Activated naive CD8-positive, alpha-beta T cell treated with anti-CD3 and anti-CD28 coated beads, Interleukin-2, amount 50 U/mL, for 24 hours (primary cell): Measurements from ENCODE around the gene SPTBN1.
A peak's percentile ranks its signal among the peaks of the same experiment; 100 is the strongest.

ENCODE experiments used
- ATAC-seq: fragments of 150-1000 bp; cut with Tn5 transposase; one replicate; pipeline ENCODE4 v1.10.0; 2021
- DNase-seq: peaks from one replicate; pipeline ENCODE4 v3.0.0; 2021
- H3K27ac Mint-ChIP-seq: one replicate; pipeline ENCODE4 v1.8.0; 2021; ENCODE audit warnings: mild to moderate bottlenecking, mixed read lengths
- H3K27me3 Mint-ChIP-seq: one replicate; pipeline ENCODE4 v1.8.0; 2021; ENCODE audit warnings: mixed read lengths
- H3K36me3 Mint-ChIP-seq: one replicate; pipeline ENCODE4 v1.8.0; 2021; ENCODE audit warnings: low read depth, mixed read lengths
- H3K4me1 Mint-ChIP-seq: one replicate; pipeline ENCODE4 v1.8.0; 2021; ENCODE audit warnings: mixed read lengths
- H3K4me3 Mint-ChIP-seq: one replicate; pipeline ENCODE4 v1.8.0; 2021; ENCODE audit warnings: mild to moderate bottlenecking, moderate library complexity, mixed read lengths
- H3K9me3 Mint-ChIP-seq: one replicate; pipeline ENCODE4 v1.8.0; 2021; ENCODE audit warnings: mixed read lengths

The SPTBN1 gene

DNA sequence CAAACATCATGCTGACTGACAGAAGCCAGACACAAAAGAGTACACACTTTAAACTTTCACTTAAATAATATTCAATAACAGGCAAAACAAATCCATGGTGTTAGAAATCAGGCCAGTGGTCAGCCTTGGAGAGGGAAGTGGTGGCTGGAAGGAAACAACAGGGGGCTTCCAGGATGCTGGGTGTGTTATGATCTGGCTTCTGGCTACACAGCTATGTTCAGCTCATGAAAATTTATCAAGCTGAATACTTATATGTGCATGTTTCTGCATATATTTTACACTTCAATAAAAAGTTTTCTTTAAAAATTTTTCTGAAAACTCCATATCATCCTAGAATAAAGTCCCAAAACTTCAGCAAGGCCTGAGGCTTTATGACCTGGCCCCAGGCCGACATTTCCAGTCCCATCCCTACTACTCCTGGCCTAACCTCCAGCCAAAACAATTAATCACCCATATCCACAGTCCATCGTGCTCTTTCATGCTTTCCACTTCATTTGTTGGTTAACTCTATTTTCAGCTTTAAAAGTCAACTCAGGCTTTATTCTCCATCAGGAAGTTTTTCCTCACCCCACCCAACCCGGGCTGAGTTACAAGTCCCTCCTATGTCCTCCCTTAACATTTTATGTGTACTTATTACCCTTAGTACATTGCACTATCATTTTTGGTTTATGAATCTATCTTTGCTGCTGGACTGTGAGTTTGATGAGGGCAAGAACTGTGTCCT lies 27.9 kb upstream of the SPTBN1 start:
- DNase-seq = no peak
- no peak overlapping the region for H3K27ac Mint-ChIP-seq
- ATAC-seq = no peak
- no peaks in the 10 kb centered on the region for H3K9me3 Mint-ChIP-seq
- H3K27me3 Mint-ChIP-seq = peaks cover 2% of the 10 kb centered on the region
- H3K36me3 Mint-ChIP-seq = no peaks in the 10 kb centered on the region
- H3K4me3 Mint-ChIP-seq = no peak overlapping the region
- H3K4me1 Mint-ChIP-seq = peaks cover 6% of the 10 kb centered on the region

DNA sequence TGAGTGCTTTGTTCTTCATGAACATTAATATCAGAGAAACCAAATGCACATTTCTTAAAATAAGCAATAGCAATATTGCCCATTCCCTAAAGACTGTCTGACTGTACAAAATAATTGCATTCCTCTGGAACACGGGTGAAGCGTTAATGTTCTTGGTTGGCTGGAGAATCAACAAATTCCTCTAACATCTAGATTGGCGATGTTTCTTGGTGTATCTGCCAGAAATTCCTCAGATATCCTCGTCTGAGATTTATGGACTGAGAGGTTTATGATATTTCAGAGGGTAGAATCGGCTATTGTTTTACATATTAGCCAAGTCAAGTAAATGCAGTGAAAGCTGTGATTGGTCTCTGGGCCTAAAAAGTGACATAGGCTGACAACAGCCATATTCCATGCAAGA lies 27.1 kb upstream of the SPTBN1 start:
- no peak for ATAC-seq
- no peak overlapping the region for H3K4me3 Mint-ChIP-seq
- H3K9me3 Mint-ChIP-seq = no peaks in the 10 kb centered on the region
- no peak for DNase-seq
- H3K36me3 Mint-ChIP-seq = no peaks in the 10 kb centered on the region
- H3K4me1 Mint-ChIP-seq = peaks cover 6% of the 10 kb centered on the region
- H3K27ac Mint-ChIP-seq = no peak overlapping the region
- peaks cover 5% of the 10 kb centered on the region for H3K27me3 Mint-ChIP-seq

GRCh38 chr2:54429811-54430551 lies 26.1 kb upstream of the SPTBN1 start:
- H3K9me3 Mint-ChIP-seq = no peaks in the 10 kb centered on the region
- DNase-seq (no peak), ATAC-seq (peak; percentile 46)
- peaks cover 6% of the 10 kb centered on the region for H3K4me1 Mint-ChIP-seq
- peaks cover 7% of the 10 kb centered on the region for H3K27me3 Mint-ChIP-seq
- no peak overlapping the region for H3K4me3 Mint-ChIP-seq
- no peaks in the 10 kb centered on the region for H3K36me3 Mint-ChIP-seq
- no peak overlapping the region for H3K27ac Mint-ChIP-seq

DNA sequence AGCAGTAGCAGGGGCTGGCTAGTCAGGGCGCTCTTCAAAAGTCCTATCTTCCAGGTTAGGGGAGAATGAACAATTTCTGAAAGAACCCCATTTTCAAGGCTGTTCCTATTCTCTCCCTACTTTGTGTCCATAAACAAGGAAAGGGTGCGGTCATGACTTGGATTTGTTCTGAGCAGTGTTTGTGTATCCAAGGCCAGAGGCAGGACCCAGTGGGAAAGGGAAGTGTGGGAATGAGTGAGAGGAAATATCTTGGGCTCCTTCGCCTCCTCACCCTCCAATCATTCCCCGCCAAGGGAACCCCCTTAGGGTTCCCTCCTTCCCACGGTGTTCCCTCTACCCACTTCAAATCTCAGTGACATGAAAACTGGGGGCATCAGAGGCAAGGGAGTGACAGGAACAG lies 25.5 kb upstream of the SPTBN1 start:
- H3K4me3 Mint-ChIP-seq = no peak overlapping the region
- no peak for DNase-seq
- ATAC-seq = no peak

DNA sequence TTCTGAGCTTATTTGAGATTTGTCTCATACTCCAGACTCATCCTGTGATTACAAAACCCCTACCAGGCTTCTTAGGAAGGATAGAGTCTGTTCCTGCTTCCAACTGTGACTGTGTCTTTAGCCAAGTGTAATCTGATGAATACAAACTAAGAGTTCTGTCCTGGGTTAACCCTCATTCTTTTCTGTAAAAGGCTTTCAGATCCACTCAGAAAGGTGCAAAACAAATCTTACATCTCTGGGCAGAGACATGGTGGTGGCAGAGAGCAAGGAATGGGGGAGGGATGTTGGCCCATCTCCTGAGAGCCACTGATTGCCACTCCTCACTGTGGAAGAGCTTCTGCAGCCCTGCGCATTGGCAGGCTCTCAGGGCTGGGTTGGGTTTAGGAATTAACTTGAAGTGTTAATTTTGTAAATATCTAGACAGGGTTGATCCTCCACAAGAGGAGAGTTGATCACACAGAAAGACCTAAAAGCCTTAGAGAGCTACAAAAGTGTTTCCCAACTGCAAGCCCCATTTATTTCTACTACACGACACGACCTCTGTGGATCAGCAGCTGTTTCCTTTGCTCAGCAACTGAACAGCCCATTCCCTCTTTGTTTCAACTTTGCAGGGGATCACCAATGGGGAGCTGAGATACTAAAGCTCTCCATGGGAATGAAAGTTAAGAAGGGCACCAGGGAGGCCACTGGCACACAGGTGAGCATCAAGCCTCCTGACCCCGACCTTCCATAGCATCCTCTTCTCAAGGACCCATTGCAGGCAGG lies 23.7 kb upstream of the SPTBN1 start:
- Mint-ChIP-seq H3K9me3 (no peaks in the 10 kb centered on the region), H3K4me3 (no peak overlapping the region), H3K36me3 (no peaks in the 10 kb centered on the region), H3K4me1 (peaks cover 6% of the 10 kb centered on the region), H3K27me3 (peaks cover 7% of the 10 kb centered on the region), H3K27ac (no peak overlapping the region)
- ATAC-seq (no peak), DNase-seq (no peak)

More for the DNA sequence above, 25.5 kb upstream of the SPTBN1 start:
- no peaks in the 10 kb centered on the region for H3K9me3 Mint-ChIP-seq
- H3K27ac Mint-ChIP-seq = no peak overlapping the region
- no peaks in the 10 kb centered on the region for H3K36me3 Mint-ChIP-seq
- peaks cover 7% of the 10 kb centered on the region for H3K27me3 Mint-ChIP-seq
- H3K4me1 Mint-ChIP-seq = peaks cover 6% of the 10 kb centered on the region

GRCh38 chr2:54434229-54434628 lies 21.9 kb upstream of the SPTBN1 start:
- no peak for ATAC-seq
- no peaks in the 10 kb centered on the region for H3K9me3 Mint-ChIP-seq

DNA sequence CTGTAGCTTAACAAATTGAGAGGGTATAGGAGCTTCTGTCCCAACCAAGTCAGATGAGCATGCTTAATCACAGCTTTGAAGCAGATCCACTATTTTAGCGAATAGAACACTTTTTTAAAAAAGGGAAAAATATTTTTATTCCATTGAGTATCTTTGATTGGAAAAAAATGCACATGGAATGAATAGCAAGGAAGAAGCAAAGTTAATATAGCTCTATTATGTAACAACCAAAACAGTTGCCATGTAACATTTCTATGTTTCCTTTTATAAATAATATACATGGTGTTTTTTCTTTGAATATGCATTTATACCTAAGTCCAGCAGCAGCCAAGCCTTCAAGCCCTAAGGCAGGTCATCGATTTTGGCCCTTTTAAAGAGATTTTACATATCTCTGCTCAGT lies 21.4 kb upstream of the SPTBN1 start:
- Mint-ChIP-seq H3K4me1 (peaks cover 6% of the 10 kb centered on the region), H3K27ac (no peak overlapping the region), H3K4me3 (no peak overlapping the region), H3K9me3 (no peaks in the 10 kb centered on the region), H3K36me3 (no peaks in the 10 kb centered on the region), H3K27me3 (peaks cover 7% of the 10 kb centered on the region)
- no peak for ATAC-seq
- DNase-seq = no peak

More at GRCh38 chr2:54434229-54434628, 21.9 kb upstream of the SPTBN1 start:
- Mint-ChIP-seq H3K36me3 (no peaks in the 10 kb centered on the region), H3K4me3 (no peak overlapping the region), H3K27me3 (peaks cover 7% of the 10 kb centered on the region), H3K27ac (no peak overlapping the region), H3K4me1 (peaks cover 6% of the 10 kb centered on the region)
- no peak for DNase-seq

- Mint-ChIP-seq H3K4me3 (no peak overlapping the region), H3K27me3 (peaks cover 5% of the 10 kb centered on the region), H3K9me3 (no peaks in the 10 kb centered on the region), H3K4me1 (no peaks in the 10 kb centered on the region), H3K27ac (no peak overlapping the region), H3K36me3 (no peaks in the 10 kb centered on the region)
- DNase-seq = no peak
- no peak for ATAC-seq
These were observed 20.6 kb upstream of the SPTBN1 start for GRCh38 chr2:54435325-54436226.

GRCh38 chr2:54437588-54437987 lies 18.5 kb upstream of the SPTBN1 start:
- Mint-ChIP-seq H3K27me3 (peaks cover 5% of the 10 kb centered on the region), H3K36me3 (no peaks in the 10 kb centered on the region), H3K4me1 (no peaks in the 10 kb centered on the region), H3K9me3 (no peaks in the 10 kb centered on the region), H3K4me3 (no peak overlapping the region), H3K27ac (no peak overlapping the region)
- no peak for ATAC-seq
- no peak for DNase-seq

- no peak overlapping the region for H3K4me3 Mint-ChIP-seq
- no peaks in the 10 kb centered on the region for H3K9me3 Mint-ChIP-seq
- no peak overlapping the region for H3K27ac Mint-ChIP-seq
- peaks cover 5% of the 10 kb centered on the region for H3K27me3 Mint-ChIP-seq
- no peaks in the 10 kb centered on the region for H3K36me3 Mint-ChIP-seq
- no peaks in the 10 kb centered on the region for H3K4me1 Mint-ChIP-seq
- ATAC-seq = no peak
- DNase-seq = no peak
These were observed 17.9 kb upstream of the SPTBN1 start for GRCh38 chr2:54438271-54438670.

- H3K27ac Mint-ChIP-seq = no peak overlapping the region
- H3K36me3 Mint-ChIP-seq = no peaks in the 10 kb centered on the region
- no peaks in the 10 kb centered on the region for H3K4me1 Mint-ChIP-seq
- DNase-seq (no peak), ATAC-seq (no peak)
- no peak overlapping the region for H3K4me3 Mint-ChIP-seq
- no peaks in the 10 kb centered on the region for H3K27me3 Mint-ChIP-seq
- no peaks in the 10 kb centered on the region for H3K9me3 Mint-ChIP-seq
These were observed 16.5 kb upstream of the SPTBN1 start for GRCh38 chr2:54439582-54439981.

GRCh38 chr2:54440050-54440449 lies 16.1 kb upstream of the SPTBN1 start:
- no peaks in the 10 kb centered on the region for H3K4me1 Mint-ChIP-seq
- no peak overlapping the region for H3K4me3 Mint-ChIP-seq
- DNase-seq (no peak), ATAC-seq (no peak)
- no peaks in the 10 kb centered on the region for H3K36me3 Mint-ChIP-seq
- H3K27ac Mint-ChIP-seq = no peak overlapping the region
- H3K27me3 Mint-ChIP-seq = no peaks in the 10 kb centered on the region
- no peaks in the 10 kb centered on the region for H3K9me3 Mint-ChIP-seq

GRCh38 chr2:54444503-54444902 lies 11.6 kb upstream of the SPTBN1 start:
- H3K36me3 Mint-ChIP-seq = no peaks in the 10 kb centered on the region
- DNase-seq (no peak), ATAC-seq (no peak)
- no peak overlapping the region for H3K27ac Mint-ChIP-seq
- H3K9me3 Mint-ChIP-seq = no peaks in the 10 kb centered on the region
- no peak overlapping the region for H3K4me3 Mint-ChIP-seq
- H3K27me3 Mint-ChIP-seq = no peaks in the 10 kb centered on the region
- H3K4me1 Mint-ChIP-seq = no peaks in the 10 kb centered on the region

GRCh38 chr2:54446122-54446521 lies 10.0 kb upstream of the SPTBN1 start:
- no peak for ATAC-seq
- Mint-ChIP-seq H3K36me3 (no peaks in the 10 kb centered on the region), H3K27ac (no peak overlapping the region), H3K4me3 (no peak overlapping the region), H3K27me3 (no peaks in the 10 kb centered on the region), H3K4me1 (no peaks in the 10 kb centered on the region), H3K9me3 (no peaks in the 10 kb centered on the region)
- no peak for DNase-seq
